ENCODE measurements around the gene SRPRB. TPM values are rescaled to one million over a fixed set of nuclear protein-coding genes. Genes with fewer than 3 reads are reported as not detected.

The SRPRB gene
- total RNA-seq, 4 donors from 2014 or later = 13.8 to 32.1 (median 24.4) TPM

DNA sequence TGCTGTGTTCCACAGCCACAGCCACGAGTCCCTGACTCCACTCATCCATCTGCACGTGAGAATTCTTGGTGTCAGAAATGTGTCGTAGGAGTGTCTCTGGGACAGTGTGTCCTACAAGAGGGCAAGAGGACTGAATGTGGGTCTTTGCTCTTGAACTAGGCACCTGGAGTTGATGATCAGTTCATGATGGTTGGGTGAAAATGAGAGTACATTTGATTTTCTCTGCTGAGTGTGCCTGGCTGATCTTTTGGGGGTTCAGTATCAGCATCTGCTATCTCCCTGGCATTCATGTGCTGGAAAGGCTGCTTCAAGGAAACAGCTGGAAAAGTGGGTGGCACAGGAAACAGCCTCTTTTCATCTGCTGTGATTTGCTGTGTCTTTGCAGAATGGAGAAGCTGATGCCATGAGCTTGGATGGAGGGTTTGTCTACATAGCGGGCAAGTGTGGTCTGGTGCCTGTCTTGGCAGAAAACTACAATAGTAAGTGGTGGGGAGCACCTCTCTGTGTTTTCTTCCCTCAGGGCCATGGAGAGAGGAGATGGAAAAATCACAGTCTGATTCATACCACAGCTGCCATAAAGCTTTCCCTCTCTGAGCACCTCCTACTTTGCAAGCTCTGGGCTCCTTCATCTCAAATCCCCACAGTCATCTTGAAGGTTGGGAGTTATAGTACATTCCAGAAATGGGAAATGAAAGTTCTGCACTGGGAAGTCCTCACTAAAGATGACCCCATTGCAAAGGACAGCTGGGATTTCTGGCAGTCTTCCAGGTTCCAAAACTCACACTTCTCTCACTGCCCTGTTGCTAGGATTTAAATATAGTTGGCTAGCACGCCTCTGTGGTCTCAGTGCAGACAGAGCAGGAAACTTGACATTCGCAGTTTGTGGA lies 41.6 kb upstream of the SRPRB start:
- Histone ChIP-seq H3K4me1 (peaks cover 0 to 5% (median 0%) of the 10 kb centered on the region in 3 donors), H3K36me3 (no peaks in the 10 kb centered on the region), H3K27me3 (no peaks in the 10 kb centered on the region), H3K9me3 (no peaks in the 10 kb centered on the region), H3K4me3 (no peak overlapping the region), H3K27ac (no peak overlapping the region)
- 50 to 62% methylated on average over 1 to 6 of the region's 6 CpGs for WGBS, 2 donors (ENCODE audit: low coverage in 1 of 2)
- peak; percentile 55 for ATAC-seq
- TF ChIP-seq, protein P1, sequence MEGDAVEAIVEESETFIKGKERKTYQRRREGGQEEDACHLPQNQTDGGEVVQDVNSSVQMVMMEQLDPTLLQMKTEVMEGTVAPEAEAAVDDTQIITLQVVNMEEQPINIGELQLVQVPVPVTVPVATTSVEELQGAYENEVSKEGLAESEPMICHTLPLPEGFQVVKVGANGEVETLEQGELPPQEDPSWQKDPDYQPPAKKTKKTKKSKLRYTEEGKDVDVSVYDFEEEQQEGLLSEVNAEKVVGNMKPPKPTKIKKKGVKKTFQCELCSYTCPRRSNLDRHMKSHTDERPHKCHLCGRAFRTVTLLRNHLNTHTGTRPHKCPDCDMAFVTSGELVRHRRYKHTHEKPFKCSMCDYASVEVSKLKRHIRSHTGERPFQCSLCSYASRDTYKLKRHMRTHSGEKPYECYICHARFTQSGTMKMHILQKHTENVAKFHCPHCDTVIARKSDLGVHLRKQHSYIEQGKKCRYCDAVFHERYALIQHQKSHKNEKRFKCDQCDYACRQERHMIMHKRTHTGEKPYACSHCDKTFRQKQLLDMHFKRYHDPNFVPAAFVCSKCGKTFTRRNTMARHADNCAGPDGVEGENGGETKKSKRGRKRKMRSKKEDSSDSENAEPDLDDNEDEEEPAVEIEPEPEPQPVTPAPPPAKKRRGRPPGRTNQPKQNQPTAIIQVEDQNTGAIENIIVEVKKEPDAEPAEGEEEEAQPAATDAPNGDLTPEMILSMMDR (IDR thresholded peaks at IDR 0.05) = no peak
- no peak for TF ChIP-seq POLR2AphosphoS5 (IDR thresholded peaks at IDR 0.05)
- no peak for TF ChIP-seq POLR2A (IDR thresholded peaks at IDR 0.05)
- no peak for TF ChIP-seq EP300 (IDR thresholded peaks at IDR 0.05)

DNA sequence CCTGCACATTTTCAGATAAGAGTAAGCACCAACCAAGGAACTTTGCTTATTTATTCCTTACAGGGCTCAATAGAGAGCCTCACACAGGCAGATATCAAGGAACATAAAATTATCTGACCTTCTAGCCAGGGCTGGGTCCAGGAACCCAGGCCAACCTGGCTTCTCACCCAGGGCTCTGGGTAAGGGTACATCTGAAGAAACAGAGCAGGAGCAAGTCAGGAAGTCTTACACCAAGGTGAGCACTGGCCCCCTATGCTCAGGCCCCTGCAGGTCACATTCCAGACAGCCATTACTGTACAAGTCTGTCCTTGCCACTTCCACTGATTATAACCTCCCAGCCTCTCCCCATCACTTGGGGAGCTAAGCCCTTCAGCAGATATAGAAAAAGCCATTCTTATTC lies 40.4 kb upstream of the SRPRB start:
- ATAC-seq = no peak
- H3K4me1 ChIP-seq = peaks cover 0 to 5% (median 0%) of the 10 kb centered on the region in 3 donors
- TF ChIP-seq, protein P1 (IDR thresholded peaks at IDR 0.05) = no peak
- TF ChIP-seq POLR2A (IDR thresholded peaks at IDR 0.05) (no peak), EP300 (IDR thresholded peaks at IDR 0.05) (no peak), POLR2AphosphoS5 (IDR thresholded peaks at IDR 0.05) (no peak)
- H3K27me3 ChIP-seq = no peaks in the 10 kb centered on the region
- H3K4me3 ChIP-seq = no peak overlapping the region
- no peaks in the 10 kb centered on the region for H3K9me3 ChIP-seq
- H3K36me3 ChIP-seq = no peaks in the 10 kb centered on the region
- no peak overlapping the region for H3K27ac ChIP-seq

DNA sequence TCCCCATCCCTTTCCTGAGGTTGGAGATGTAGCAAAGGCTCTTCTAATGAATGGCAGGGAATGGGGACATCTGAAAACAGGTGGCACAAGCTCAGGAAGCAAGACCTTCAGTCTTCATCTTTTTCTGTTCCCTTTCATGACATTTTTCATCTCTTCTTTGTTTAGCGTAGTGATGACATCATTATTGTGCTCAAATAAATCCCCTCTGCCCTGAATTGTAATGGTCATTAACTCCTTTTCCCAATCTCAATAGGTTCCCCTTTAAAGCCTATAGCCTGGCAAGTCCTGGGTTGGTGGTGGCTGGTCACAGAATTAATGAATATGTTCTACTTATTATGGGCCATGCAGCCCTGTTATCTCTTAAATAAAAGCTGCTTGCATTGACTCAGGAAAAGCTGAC lies 38.0 kb upstream of the SRPRB start:
- Histone ChIP-seq H3K4me3 (no peak overlapping the region), H3K27ac (no peak overlapping the region), H3K4me1 (peaks cover 0 to 5% (median 0%) of the 10 kb centered on the region in 3 donors), H3K36me3 (no peaks in the 10 kb centered on the region), H3K9me3 (no peaks in the 10 kb centered on the region), H3K27me3 (no peaks in the 10 kb centered on the region)
- ATAC-seq = no peak
- WGBS, 2 donors (ENCODE audit: low coverage in 1 of 2) = 55% methylated on average over 1 of the region's 1 CpG; no CpG with 5 or more reads in 1 of the 2 donors
- TF ChIP-seq POLR2AphosphoS5 (IDR thresholded peaks at IDR 0.05) = no peak
- no peak for TF ChIP-seq POLR2A (IDR thresholded peaks at IDR 0.05)
- TF ChIP-seq, protein P1 (IDR thresholded peaks at IDR 0.05) = no peak
- no peak for TF ChIP-seq EP300 (IDR thresholded peaks at IDR 0.05)

DNA sequence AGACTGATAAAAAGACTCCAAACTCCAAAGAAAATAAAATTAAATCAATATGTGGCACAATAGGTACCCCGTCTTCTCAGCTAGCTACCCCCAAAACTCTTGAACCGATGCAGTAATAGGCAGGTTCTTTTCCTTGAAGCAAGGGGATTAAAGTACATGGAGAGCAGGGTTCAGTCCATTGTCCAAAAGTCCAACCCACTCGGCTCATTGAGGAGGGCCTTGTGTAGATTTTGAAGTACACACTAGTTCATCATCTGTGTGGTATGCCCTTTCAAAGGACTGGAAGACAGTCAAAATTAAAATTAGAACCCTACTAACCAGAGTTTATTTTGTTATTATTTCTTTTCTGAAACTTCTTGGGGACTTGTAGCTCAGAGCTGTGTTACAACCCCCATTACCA lies 36.1 kb upstream of the SRPRB start:
- Histone ChIP-seq H3K36me3 (no peaks in the 10 kb centered on the region), H3K27me3 (no peaks in the 10 kb centered on the region), H3K9me3 (no peaks in the 10 kb centered on the region), H3K27ac (no peak overlapping the region), H3K4me1 (peaks cover 0 to 4% (median 0%) of the 10 kb centered on the region in 3 donors), H3K4me3 (no peak overlapping the region)
- TF ChIP-seq POLR2A (IDR thresholded peaks at IDR 0.05) = no peak
- TF ChIP-seq, protein P1 (IDR thresholded peaks at IDR 0.05) = no peak
- WGBS, 2 donors (ENCODE audit: low coverage in 1 of 2) = 71 to 88% methylated on average over 2 to 3 of the region's 3 CpGs
- ATAC-seq = no peak

DNA sequence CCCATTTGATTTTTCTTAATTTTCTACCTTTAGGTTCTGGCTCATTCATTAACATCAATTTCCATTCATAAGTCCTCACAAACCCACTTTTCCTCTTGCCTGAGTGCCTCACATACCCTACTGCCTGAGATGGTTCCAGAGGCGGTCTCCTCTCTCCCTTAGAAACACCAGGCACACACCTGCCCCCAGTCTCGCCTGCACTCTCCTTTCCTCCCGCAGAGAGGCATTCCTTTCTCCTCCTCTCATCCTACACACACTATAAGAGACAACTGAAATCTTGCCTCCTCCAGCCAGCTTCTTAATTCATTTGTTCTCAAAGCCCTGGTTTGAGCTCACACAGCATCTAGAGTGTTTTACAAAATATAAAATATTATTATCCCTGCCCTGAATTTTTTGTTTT lies 31.9 kb upstream of the SRPRB start:
- H3K27ac ChIP-seq = no peak overlapping the region
- no peaks in the 10 kb centered on the region for H3K9me3 ChIP-seq
- H3K36me3 ChIP-seq = no peaks in the 10 kb centered on the region
- 68 to 82% methylated on average over 3 of the region's 3 CpGs for WGBS, 2 donors (ENCODE audit: low coverage in 1 of 2)
- TF ChIP-seq, protein P1 (IDR thresholded peaks at IDR 0.05) = no peak
- TF ChIP-seq POLR2A (IDR thresholded peaks at IDR 0.05) (no peak), EP300 (IDR thresholded peaks at IDR 0.05) (no peak), POLR2AphosphoS5 (IDR thresholded peaks at IDR 0.05) (no peak)
- H3K27me3 ChIP-seq = no peaks in the 10 kb centered on the region
- H3K4me1 ChIP-seq = no peaks in the 10 kb centered on the region
- H3K4me3 ChIP-seq = no peak overlapping the region
- no peak for ATAC-seq
